ENCODE measurements around the gene SARS1.

SARS1 gene

DNA sequence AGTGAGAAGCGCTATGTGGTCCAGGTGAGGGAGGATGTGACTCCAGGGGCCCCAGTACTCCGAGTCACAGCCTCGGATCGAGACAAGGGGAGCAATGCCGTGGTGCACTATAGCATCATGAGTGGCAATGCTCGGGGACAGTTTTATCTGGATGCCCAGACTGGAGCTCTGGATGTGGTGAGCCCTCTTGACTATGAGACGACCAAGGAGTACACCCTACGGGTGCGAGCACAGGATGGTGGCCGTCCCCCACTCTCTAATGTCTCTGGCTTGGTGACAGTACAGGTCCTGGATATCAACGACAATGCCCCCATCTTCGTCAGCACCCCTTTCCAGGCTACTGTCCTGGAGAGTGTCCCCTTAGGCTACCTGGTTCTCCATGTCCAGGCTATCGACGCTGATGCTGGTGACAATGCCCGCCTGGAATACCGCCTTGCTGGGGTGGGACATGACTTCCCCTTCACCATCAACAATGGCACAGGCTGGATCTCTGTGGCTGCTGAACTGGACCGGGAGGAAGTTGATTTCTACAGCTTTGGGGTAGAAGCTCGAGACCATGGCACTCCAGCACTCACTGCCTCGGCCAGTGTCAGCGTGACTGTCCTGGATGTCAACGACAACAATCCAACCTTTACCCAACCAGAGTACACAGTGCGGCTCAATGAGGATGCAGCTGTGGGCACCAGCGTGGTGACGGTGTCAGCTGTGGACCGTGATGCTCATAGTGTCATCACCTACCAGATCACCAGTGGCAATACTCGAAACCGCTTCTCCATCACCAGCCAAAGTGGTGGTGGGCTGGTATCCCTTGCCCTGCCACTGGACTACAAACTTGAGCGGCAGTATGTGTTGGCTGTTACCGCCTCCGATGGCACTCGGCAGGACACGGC is 37.8 kb downstream of the SARS1 start:
- DNase-seq, result no peak

DNA sequence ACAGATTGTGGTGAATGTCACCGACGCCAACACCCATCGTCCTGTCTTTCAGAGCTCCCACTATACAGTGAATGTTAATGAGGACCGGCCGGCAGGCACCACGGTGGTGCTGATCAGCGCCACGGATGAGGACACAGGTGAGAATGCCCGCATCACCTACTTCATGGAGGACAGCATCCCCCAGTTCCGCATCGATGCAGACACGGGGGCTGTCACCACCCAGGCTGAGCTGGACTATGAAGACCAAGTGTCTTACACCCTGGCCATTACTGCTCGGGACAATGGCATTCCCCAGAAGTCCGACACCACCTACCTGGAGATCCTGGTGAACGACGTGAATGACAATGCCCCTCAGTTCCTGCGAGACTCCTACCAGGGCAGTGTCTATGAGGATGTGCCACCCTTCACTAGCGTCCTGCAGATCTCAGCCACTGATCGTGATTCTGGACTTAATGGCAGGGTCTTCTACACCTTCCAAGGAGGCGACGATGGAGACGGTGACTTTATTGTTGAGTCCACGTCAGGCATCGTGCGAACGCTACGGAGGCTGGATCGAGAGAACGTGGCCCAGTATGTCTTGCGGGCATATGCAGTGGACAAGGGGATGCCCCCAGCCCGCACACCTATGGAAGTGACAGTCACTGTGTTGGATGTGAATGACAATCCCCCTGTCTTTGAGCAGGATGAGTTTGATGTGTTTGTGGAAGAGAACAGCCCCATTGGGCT is 38.6 kb downstream of the SARS1 start:
- no peak for DNase-seq

DNA sequence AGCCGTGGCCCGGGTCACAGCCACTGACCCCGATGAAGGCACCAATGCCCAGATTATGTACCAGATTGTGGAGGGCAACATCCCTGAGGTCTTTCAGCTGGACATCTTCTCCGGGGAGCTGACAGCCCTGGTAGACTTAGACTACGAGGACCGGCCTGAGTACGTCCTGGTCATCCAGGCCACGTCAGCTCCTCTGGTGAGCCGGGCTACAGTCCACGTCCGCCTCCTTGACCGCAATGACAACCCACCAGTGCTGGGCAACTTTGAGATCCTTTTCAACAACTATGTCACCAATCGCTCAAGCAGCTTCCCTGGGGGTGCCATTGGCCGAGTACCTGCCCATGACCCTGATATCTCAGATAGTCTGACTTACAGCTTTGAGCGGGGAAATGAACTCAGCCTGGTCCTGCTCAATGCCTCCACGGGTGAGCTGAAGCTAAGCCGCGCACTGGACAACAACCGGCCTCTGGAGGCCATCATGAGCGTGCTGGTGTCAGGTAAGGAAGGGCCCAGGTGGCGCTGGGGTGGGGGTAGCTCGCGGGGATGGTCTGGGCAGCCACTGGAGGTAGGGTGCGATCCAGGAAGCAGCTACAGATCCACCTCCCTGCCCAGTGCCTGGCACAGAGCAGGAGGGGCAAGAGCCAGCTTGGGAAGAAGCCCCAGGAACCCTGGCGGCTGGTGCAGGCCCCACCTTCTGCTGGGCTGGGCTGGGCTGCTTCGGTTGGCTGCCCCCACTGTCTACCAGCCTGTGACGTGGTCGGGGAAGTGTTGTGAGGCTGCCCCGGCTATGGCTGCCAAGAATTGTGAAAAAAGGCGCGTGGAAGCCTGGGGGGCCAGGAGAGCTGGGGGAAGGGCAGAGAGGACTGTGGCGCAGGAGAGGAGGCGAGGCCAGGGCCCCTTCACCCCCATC is 39.4 kb downstream of the SARS1 start:
- DNase-seq, result no peak

DNA sequence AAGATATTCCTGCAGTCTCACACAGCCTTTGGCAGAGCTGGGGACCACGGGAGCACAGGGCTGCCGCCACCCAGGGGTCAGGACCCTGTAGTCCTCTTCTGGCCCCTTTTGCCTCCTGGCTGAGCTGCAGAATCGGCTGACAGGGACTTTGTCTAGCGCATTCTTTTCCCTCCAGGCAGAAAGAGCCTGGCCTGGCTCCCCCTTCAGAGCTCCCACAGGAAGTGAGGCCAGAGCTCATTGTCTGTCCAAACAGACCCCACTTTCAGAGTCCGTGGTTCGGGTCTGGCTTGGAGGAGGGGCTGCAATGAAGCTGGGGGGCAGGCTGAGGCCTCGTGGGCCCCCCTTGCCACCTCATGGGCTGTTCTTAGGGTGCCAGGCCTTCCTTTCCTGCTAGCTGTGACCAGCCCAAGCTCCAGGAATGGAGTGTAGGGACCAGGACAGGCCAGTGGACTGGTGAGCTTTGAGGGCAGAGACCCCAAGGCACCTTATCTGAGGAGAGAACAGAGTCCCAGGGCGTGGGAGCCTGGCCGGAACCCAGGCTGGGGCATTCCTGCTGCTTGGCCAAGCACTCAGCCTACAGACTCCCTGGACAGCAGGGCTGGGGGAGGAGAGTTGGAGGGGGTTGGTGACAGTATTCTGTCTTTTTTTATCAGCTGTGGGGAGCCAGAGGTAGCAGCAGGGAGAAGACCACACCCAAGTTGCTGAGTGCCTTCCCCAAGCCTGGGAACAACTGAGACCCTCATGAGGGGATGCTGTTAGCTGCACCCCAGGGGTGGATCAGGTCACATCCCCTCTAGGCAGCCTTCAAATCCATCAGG is 40.3 kb downstream of the SARS1 start:
- DNase-seq, result no peak

DNA sequence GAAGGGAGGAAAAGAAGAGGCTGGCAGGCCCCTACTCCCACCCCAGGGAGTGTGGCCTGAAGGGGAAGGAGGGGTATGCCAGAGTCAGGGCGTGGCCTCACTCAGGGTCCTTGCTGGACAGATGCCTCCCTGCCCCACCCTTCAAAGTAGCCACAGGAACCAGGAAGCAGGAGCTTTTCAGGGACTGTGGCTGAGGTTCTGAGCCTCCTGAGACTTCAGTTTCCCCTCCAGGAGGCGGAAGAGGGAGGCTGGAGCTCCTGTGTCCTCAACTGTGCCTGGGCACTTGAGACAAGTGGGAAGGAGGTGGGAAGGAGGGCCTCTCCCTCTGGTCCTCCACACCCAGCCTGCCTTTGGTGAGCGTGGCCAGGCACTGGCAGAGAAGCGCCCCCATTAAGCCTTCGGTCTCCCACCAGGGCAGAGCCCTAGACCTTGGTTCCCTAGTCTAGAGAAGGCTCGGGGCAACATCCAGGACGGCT is 40.9 kb downstream of the SARS1 start:
- no peak for DNase-seq

DNA sequence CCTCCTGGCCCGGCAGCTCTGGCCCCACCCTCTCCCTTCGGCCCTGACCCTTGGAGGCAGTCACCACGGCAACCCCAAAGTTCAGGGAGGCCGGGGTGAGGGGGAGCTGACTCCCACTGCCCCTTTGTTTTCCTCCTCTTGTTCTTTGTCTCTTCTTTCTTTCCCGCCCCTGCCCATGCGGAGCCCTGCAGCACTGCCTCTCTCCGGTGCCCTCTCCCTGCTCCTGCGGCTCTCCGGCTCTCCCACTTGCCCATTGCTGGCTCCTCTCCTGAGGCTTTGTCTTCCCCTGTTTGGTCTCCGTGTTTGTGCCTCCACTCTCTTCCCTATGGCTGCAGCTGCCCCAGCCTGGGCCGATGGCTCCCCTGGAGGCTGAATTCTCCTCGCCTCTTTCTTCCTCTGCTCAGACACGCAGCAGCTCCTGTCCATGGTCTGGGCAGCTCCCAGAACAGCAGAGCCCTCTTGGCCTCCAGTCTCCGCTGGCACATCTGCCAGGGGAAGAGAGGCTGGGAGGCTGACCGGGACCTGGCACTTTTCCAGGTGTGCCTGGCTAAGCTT is 41.5 kb downstream of the SARS1 start:
- DNase-seq, result no peak

DNA sequence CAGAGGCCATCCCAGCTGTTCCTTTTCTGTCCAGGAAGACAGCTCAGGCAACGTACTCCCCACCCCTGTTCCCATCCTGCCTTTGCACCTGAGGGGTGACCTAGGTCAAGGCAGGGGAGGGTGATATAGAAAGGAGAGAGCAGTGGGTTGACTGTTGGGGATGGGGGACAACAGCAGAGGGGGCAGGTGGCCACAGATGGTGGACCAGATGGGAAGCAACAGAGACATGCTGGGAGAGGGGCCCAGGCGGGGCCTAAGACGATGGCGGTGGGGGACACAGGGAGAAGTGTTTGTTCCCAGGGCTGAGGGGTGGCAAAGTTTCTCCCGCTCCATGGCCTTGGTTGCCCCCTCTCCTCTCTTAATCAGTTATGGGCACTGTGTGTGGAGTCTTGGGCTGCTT is 42.0 kb downstream of the SARS1 start:
- DNase-seq, result no peak

DNA sequence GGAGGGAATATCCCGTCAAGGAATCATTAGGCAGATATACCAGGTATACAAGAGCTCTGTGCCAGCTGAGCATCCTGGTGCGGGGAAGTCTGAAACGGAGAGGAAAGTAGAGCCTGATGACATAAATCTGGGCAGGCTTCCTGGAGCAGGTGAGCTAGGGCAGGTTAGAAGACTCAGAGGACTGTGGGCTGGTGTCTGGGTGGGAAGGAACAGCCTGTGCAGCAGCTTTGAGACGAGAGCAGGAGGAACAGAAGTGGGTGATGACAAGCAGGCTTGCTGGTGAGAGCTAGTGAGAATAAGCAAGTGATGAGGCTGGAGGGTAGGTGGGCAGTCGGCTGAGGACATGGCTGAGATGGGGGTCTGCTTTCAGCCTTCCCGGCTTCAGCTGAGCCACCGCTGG is 42.4 kb downstream of the SARS1 start:
- DNase-seq, result no peak

DNA sequence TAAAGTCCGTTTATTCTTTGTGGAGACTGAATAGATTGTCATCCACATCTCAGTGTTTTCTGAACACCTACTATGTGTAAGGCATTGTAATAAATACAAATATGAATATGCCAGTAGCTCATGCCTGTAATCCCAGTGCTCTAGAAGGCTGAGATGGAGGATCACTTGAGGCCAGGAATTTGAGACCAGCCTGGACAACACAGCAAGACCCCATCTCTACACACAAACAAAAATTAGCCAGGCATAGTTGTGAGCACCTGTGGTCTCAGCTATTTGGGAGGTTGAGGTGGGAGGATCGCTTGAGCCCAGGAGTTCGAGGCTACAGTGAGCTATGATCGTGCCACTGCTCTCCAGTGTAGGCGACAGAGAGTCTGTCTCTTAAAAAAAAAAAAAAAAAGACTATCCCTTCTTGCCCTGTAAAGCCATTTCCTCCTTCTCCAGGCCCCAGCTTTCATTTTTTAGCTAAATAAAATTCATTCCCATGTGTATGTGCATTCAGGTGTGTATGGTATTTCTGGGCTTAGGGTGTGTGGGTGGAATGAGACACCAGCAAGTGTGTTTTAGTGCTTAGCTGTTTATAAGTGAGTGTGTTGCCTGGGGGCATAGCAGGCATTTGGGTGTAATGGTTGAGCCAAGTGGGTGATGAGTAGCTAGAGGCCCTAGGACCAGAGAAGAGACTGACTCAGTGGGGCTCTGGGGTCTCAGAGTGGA is 43.4 kb downstream of the SARS1 start:
- no peak for DNase-seq

DNA sequence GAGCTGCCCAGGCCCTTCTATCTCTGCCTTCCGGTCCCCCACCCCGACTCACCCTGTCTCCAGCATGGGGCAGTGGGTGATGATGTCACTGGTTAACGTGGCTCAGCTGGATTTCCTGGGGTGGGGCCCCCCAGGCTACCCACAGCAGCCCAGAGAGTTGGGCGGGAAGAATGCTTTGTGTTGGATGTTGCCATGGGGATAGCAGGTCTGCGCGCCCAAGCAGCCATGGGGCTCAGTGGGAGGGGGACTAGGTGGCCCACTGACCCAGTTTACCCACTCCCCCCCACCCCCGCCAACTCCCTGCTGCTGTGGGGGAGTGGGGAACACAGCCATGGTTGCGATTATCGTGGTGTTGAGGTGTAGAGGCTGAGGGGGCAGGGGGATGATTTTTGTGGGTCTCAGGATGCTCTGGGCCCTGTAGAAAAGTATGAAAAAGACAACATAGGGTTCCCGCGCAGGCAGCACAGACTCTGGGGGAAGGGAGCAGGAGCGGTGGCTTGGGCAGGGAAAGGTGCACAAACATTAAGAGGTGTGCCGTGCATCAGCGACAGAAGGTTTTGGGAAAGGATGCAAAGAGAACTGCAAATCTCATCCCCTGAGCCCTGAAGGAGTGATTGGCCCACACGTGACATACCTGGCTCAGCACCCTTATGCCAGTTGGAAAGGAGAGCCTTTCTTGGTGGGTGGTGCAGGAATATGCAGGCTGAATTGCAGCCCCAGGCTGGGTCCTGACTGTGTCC is 44.1 kb downstream of the SARS1 start:
- no peak for DNase-seq

DNA sequence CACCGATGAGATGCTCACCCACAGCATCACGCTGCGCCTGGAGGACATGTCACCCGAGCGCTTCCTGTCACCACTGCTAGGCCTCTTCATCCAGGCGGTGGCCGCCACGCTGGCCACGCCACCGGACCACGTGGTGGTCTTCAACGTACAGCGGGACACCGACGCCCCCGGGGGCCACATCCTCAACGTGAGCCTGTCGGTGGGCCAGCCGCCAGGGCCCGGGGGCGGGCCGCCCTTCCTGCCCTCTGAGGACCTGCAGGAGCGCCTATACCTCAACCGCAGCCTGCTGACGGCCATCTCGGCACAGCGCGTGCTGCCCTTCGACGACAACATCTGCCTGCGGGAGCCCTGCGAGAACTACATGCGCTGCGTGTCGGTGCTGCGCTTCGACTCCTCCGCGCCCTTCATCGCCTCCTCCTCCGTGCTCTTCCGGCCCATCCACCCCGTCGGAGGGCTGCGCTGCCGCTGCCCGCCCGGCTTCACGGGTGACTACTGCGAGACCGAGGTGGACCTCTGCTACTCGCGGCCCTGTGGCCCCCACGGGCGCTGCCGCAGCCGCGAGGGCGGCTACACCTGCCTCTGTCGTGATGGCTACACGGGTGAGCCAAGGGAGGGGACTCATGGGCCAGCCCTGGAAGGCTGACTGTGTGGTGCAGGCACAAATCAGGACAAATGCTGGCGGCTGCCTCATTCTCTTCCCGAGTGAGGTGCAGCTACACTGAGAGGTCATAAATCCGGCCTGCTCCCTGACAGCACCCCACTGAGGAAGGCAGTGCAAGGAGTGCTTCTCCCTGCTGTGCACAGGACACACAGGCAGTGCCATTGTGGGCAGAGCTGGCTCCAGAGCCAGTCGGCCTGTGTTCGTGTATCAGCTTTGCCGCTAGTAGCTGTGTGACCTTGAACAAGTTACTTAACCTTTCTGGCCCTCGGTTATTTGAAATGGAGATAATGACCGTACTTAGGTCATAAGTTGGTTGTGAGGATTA is 45.1 kb downstream of the SARS1 start:
- no peak for DNase-seq

DNA sequence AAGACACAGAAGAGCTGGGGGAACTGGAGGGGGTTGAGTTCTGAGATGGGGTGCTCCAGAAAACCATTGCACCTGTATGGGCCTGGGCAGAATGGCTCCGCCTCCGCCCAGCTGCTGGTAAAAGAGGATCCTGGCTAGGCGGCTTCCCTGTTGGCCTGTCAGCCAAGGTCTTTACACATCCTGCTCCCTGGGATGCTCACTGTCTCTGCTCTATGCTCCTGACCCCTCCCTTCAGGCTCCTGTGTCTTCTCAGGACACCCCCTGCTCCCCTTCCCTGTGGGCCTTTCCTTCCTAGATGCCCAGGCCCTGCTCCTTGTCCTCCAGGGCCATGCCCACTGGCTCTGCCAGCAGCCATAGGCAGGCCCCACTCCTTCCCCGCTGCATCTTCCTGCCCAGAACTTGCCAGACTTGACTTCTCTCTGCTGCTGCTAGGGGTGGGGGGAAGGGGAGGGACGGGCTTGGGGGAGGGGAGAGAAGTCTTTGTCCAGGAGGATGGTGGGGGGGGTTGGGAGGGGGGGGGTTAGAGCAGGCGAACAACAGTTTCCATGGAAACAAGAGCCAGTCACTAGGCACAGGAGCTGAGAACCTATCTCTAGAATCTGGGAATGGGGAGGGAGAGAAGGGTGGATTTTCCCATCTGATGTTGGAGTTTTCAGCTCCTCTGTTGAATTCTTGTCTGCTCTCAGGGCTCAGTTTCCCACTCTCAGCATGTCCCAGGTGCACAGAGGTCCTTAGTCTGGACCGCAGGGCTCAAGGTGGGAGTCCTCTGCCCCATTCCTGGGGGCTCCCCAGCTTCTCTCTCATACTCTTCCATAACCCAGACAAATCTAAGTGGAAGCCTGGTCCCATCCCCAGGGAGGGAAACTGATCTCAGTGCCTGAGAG is 46.2 kb downstream of the SARS1 start:
- no peak for DNase-seq

DNA sequence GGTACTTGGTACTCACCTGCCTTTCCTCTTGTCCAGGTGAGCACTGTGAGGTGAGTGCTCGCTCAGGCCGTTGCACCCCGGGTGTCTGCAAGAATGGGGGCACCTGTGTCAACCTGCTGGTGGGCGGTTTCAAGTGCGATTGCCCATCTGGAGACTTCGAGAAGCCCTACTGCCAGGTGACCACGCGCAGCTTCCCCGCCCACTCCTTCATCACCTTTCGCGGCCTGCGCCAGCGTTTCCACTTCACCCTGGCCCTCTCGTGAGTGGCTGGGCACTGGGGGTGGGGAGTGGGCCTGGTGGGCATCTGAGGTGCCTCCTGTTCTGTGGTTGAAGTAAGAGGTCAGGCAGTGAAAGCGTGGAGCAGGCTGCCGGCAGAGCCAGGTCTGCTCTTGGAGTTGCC is 47.3 kb downstream of the SARS1 start:
- DNase-seq, result no peak

DNA sequence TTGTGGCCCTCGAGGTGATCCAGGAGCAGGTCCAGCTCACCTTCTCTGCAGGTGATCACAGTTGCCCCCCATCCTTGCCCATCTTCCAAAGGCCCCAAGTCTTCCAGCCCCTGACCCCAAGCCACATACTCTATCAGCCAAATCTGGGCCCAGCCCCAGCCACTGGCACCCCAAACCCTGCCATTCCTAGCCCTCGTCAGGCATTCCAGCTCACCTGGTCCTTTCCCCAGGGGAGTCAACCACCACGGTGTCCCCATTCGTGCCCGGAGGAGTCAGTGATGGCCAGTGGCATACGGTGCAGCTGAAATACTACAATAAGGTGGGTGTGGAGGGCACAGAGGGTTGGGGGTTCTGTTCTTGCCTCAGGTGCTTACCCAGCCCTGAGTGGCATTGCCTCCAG is 47.9 kb downstream of the SARS1 start:
- DNase-seq, result no peak

DNA sequence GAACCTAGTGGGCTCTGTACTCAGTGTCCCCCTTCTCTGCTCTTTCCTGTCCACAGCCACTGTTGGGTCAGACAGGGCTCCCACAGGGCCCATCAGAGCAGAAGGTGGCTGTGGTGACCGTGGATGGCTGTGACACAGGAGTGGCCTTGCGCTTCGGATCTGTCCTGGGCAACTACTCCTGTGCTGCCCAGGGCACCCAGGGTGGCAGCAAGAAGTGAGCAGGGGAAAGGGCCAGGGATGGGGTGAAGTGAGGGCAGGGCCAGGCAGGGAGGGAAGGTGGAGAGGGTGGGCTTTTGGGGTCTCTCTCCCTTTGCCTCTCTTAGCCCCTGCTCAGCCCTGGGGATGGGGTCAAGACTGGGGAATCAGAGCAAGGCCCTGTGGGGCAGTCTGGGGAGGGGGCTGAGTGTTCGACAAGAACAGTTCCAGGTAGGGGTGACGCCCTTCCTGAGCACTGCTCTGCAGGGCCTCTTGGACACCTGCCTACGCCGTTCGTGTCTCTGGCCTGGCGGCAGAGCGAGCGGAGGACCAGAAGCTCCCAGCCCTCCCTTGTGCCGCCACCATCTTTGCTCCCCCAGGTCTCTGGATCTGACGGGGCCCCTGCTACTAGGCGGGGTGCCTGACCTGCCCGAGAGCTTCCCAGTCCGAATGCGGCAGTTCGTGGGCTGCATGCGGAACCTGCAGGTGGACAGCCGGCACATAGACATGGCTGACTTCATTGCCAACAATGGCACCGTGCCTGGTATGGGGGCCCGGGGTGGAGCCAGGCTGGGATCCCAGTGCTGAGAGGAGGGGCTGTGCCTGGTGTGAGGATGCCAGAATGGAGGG is 48.7 kb downstream of the SARS1 start:
- DNase-seq, result no peak

DNA sequence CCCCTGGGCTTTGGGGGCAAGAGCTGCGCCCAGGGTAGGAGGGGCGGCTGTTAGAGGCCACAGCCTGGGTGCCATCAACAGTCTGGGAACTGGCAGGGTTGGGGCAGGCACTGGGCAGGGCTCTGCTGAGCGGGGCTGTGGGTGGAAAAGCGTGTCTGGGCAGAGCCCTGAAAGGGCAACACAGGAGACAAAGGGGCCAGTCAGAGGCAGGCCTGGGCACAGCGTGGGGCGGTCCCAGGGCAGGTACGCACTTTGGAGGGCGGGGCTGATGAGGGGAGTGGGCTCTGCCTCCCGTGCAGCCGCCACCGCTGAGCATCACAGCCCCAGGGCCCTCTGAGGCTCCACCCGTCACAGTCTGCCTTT is 49.5 kb downstream of the SARS1 start:
- DNase-seq, result no peak
